ENCODE measurements around the gene TOR1B. TPM values are rescaled to one million over a fixed set of nuclear protein-coding genes. Genes with fewer than 3 reads are reported as not detected.

The TOR1B gene
- total and polyA plus RNA-seq, 2 of the 4 experiments (the other 2 are of a cell fraction): 15.6 to 21.0 TPM

- Histone ChIP-seq H3K4me3 (ENCODE audit: insufficient read depth, low read depth, low read length) (no peak overlapping the region), H3K9ac (ENCODE audit: low read depth, low read length) (no peak overlapping the region), H3K36me3 (ENCODE audit: control insufficient read depth, insufficient read depth, low read length) (no peaks in the 10 kb centered on the region), H4K8ac (ENCODE audit: low read depth in 2 of 2, low read length in 2 of 2) (no peak overlapping the region), H4K20me1 (ENCODE audit: insufficient read depth, low read length) (no peaks in the 10 kb centered on the region), H2BK15ac (ENCODE audit: low read depth, low read length) (no peak overlapping the region), H2BK20ac (ENCODE audit: low read depth, low read length) (no peak overlapping the region), H3K27ac (ENCODE audit: insufficient read depth, low read length) (no peak overlapping the region), H3K4ac (ENCODE audit: low read depth, low read length) (no peak overlapping the region), H4K91ac (ENCODE audit: insufficient read depth, low read depth, low read length) (no peak overlapping the region), H3K4me1 (ENCODE audit: control insufficient read depth, insufficient read depth, low read length) (peaks cover 3% of the 10 kb centered on the region; the same call in 1 of the 2 replicates), H3K18ac (ENCODE audit: low read depth, low read length) (no peak overlapping the region), H3K79me1 (ENCODE audit: low read depth in 1 of 2, low read length in 2 of 2) (no peaks in the 10 kb centered on the region), H3K56ac (ENCODE audit: extremely low read depth, insufficient read depth, low read length) (no peak overlapping the region), H3K4me2 (ENCODE audit: low read depth, low read length) (no peak overlapping the region), H2AK5ac (ENCODE audit: low read depth, low read length) (no peak overlapping the region), H2BK120ac (ENCODE audit: low read depth, low read length) (no peak overlapping the region), H3K9me1 (ENCODE audit: insufficient read depth, low read length) (peaks cover 7% of the 10 kb centered on the region; the same call in 1 of the 2 replicates), H3K9me3 (ENCODE audit: control insufficient read depth, insufficient read depth, low read length) (no peaks in the 10 kb centered on the region), H3K14ac (replicated peaks; ENCODE audit: low read depth, low read length) (no peak overlapping the region), H2AK9ac (replicated peaks; ENCODE audit: low read depth, low read length, poor library complexity) (no peak overlapping the region), H4K5ac (ENCODE audit: low read depth, low read length) (no peak overlapping the region), H3K27me3 (ENCODE audit: control insufficient read depth, insufficient read depth, low read length) (peaks cover 12% of the 10 kb centered on the region), H2AFZ (replicated peaks; ENCODE audit: low read length, poor library complexity) (no peak overlapping the region), H3K23ac (ENCODE audit: low read depth, low read length) (no peak overlapping the region), H2BK5ac (ENCODE audit: low read depth, low read length, poor library complexity, severe bottlenecking) (no peak overlapping the region)
- CTCF ChIA-PET: interaction anchor here (1.3 to 1.5 kb wide), 2 partner anchors 60 to 143 kb away, joined by 3 to 7 read pairs; no protein-coding TSS in a partner anchor
- in situ Hi-C loops (cut with MboI; ENCODE audit: low sequenced_read_pairs): no loop called here
- POLR2A ChIA-PET (ENCODE audit: unreplicated experiment): no interaction called here
- no TSS peak for BruUV-seq (replicated peaks)
- ATAC-seq (ENCODE audit: low read depth) (no peak), DNase-seq (no peak)
- dilution Hi-C loops (cut with HindIII; ENCODE audit: low sequenced_read_pairs, unreplicated experiment): no loop called here
- intact Hi-C loops (cut with micrococcal nuclease): no loop called here
- WGBS, 2 experiments (ENCODE audit: extremely low coverage in 2 of 2, insufficient read length in 1 of 2): no CpG with 5 or more reads among the region's 1 CpG
- TF ChIP-seq MXI1 (IDR thresholded peaks at IDR 0.05; ENCODE audit: borderline replicate concordance, low read depth, low read length) (no peak), RCOR1 (IDR thresholded peaks at IDR 0.05; ENCODE audit: insufficient replicate concordance, low read length) (no peak), MAFK (IDR thresholded peaks at IDR 0.05; ENCODE audit: low read depth, low read length) (no peak), RAD21 (IDR thresholded peaks at IDR 0.05; ENCODE audit: low read length) (no peak), NFE2L2 (IDR thresholded peaks at IDR 0.05; ENCODE audit: low read depth, low read length) (no peak), FOS (IDR thresholded peaks at IDR 0.05; ENCODE audit: low read depth, low read length) (no peak), MAZ (IDR thresholded peaks at IDR 0.05; ENCODE audit: borderline replicate concordance, low read depth, low read length) (no peak), CTCF (conservative IDR thresholded peaks at IDR 0.05; ENCODE audit: low read depth, low read length) (no peak), BHLHE40 (IDR thresholded peaks at IDR 0.05; ENCODE audit: low read depth, low read length) (no peak), CEBPB (IDR thresholded peaks at IDR 0.05; ENCODE audit: low read depth, low read length) (no peak)
Measured at GRCh38 chr9:129785866-129786265, 17.1 kb upstream of the TOR1B start.

Data from IMR-90 (cell line).